Measurements from ENCODE around the gene CCDC187. TPM values are rescaled to one million over a fixed set of nuclear protein-coding genes. Genes with fewer than 3 reads are reported as not detected.

CCDC187 gene
- total and polyA plus RNA-seq, 2 of the 8 experiments (the other 6 are each of a cell fraction or from before 2014, with no cell fraction given): 0.02 TPM; not detected in 1

DNA sequence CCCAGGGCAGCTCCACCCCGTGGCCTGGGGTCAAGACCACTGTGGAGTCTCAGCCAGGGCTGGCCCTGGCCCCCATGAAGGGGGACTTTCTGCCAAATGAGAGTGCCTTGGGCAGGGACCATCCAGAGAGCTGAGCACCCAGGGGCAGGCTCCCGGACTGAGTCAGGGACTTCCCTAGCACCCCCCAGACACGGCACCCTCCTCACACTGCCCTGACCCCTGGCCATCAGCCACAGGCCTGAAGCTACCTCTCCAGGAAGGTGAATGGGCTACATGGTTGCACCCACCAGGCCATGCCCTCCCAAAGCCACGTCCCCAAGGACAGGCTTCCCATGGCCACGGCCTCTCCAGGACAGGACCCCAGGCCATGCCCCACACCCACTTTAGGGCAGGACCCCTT, 9.5 kb downstream of the CCDC187 start (continued):
- TF ChIP-seq EZH2 (IDR thresholded peaks at IDR 0.05; ENCODE audit: low read depth, low read length, severe bottlenecking): no peak
- TF ChIP-seq RAD21 (IDR thresholded peaks at IDR 0.05 in 1 of 2, conservative IDR thresholded peaks at IDR 0.05 in 1 of 2; ENCODE audit: low read depth in 2 of 2, low read length in 2 of 2): no peak
- no peak for TF ChIP-seq RXRA (IDR thresholded peaks at IDR 0.05; ENCODE audit: insufficient read depth, low read depth, low read length)
- no peak for TF ChIP-seq CTBP2 (IDR thresholded peaks at IDR 0.05; ENCODE audit: borderline replicate concordance, insufficient read depth, insufficient read length, low read length)
